PC-3 (cell line): Measurements from ENCODE around the gene ADRB2. TPM values are rescaled to one million over a fixed set of nuclear protein-coding genes. Genes with fewer than 3 reads are reported as not detected.

Experiments
- ATAC-seq: fragments of 200-7000 bp; cut with Tn5 transposase; 2 replicates; pipeline ENCODE4 v1.9.1; 2020; ENCODE audit warnings: mild to moderate bottlenecking, moderate library complexity
- BruUV-seq: library from RNA; stranded (reverse); fragments of 400-500 nt; replicated peaks from 2 replicates; lab custom pipeline; 2021; lab: Mats Ljungman, UMichigan
- CTCF ChIA-PET: fragments of 300-600 bp; sonication (Branson Sonifier 250); formaldehyde crosslinking; loops from one replicate; lab custom pipeline; 2022; ENCODE audit warnings: antibody characterized with exemption; lab: Charles Lee
- POLR2A ChIA-PET: fragments of 300-600 bp; sonication (Branson Sonifier 250); formaldehyde crosslinking; loops from one replicate; lab custom pipeline; 2022; ENCODE audit warnings: antibody characterized with exemption; ENCODE audit not compliant: unreplicated experiment; lab: Charles Lee
- DNase-seq: peaks from one replicate; pipeline ENCODE4 v3.0.0-alpha.2; 2015
- H2AFZ ChIP-seq: fragments of 300-600 bp; sonication (generic); 2 replicates; pipeline ENCODE4 v1.6.0; 2016; ENCODE audit warnings: antibody characterized with exemption, low read length
- H3F3A ChIP-seq: fragments of 300-600 bp; sonication (generic); one replicate; pipeline ENCODE4 v1.6.0; 2017; ENCODE audit warnings: antibody characterized with exemption, low read length, control low read depth, mild to moderate bottlenecking; ENCODE audit not compliant: unreplicated experiment
- H3K27ac ChIP-seq: fragments of 300-600 bp; sonication (generic); 2 replicates; pipeline ENCODE4 v1.5.1; 2016; ENCODE audit warnings: mild to moderate bottlenecking, low read length
- H3K27me3 ChIP-seq: fragments of 300-600 bp; sonication (generic); 2 replicates; pipeline ENCODE4 v1.6.1; 2016; ENCODE audit warnings: low read length, mixed read lengths
- H3K36me3 ChIP-seq: fragments of 300-600 bp; sonication (generic); 2 replicates; pipeline ENCODE4 v1.6.1; 2016; ENCODE audit warnings: low read depth, mixed run types, low read length, mixed read lengths
- H3K4me1 ChIP-seq: fragments of 300-600 bp; sonication (generic); 2 replicates; pipeline ENCODE4 v1.5.1; 2016; ENCODE audit warnings: low read length; ENCODE audit not compliant: insufficient read depth
- H3K4me2 ChIP-seq: fragments of 300-600 bp; sonication (generic); 2 replicates; pipeline ENCODE4 v1.6.0; 2016; ENCODE audit warnings: low read length
- H3K4me3 ChIP-seq: fragments of 300-600 bp; sonication (generic); 2 replicates; pipeline ENCODE4 v1.5.1; 2016; ENCODE audit warnings: mild to moderate bottlenecking, low read length, mixed read lengths
- H3K79me2 ChIP-seq: fragments of 300-600 bp; sonication (generic); 2 replicates; pipeline ENCODE4 v1.6.1; 2017; ENCODE audit warnings: low read length, mixed read lengths
- H3K9ac ChIP-seq: fragments of 300-600 bp; sonication (generic); 2 replicates; pipeline ENCODE4 v1.6.0; 2016; ENCODE audit warnings: mild to moderate bottlenecking, low read length
- H3K9me2 ChIP-seq: fragments of 300-600 bp; sonication (generic); replicated peaks from 2 replicates; pipeline ENCODE4 v1.6.1; 2016; ENCODE audit warnings: mixed run types, low read length, mixed read lengths
- H3K9me3 ChIP-seq: fragments of 300-600 bp; sonication (generic); 2 replicates; pipeline ENCODE4 v1.6.1; 2016; ENCODE audit warnings: low read length, mixed read lengths
- H4K20me1 ChIP-seq: fragments of 300-600 bp; sonication (generic); 2 replicates; pipeline ENCODE4 v1.6.1; 2016; ENCODE audit warnings: low read length, mixed read lengths
- EZH2 ChIP-seq: fragments of 300-600 bp; sonication (generic); IDR thresholded peaks from one replicate; pipeline ENCODE4 v1.6.1; 2017; ENCODE audit warnings: antibody characterized with exemption, mild to moderate bottlenecking, low read length; ENCODE audit not compliant: unreplicated experiment
- EZH2phosphoT487 ChIP-seq: fragments of 300-600 bp; sonication (generic); IDR thresholded peaks from 2 replicates; pipeline ENCODE4 v1.6.1; 2018; ENCODE audit warnings: mild to moderate bottlenecking, antibody characterized with exemption, low read length, borderline replicate concordance
- intact Hi-C: fragments of 100-400 bp; cut with micrococcal nuclease; formaldehyde crosslinking; loops from 2 replicates; pipeline ENCODE4 v1.9.0; 2023
- total RNA-seq: library from RNA; depleted of rRNA; stranded (reverse); fragments of >200 nt; gene quantifications from 2 replicates; pipeline ENCODE4 v1.2.3, GENCODE V29; 2014
- TF ChIP-seq, protein P1 (sequence below): fragments of 300-600 bp; sonication (generic); conservative IDR thresholded peaks from 2 replicates; pipeline ENCODE4 v1.5.1; 2017; ENCODE audit warnings: antibody characterized with exemption, low read depth, mild to moderate bottlenecking, low read length

Gene ADRB2
- total RNA-seq, 1 experiment from 2014 or later = 41.1 TPM

DNA sequence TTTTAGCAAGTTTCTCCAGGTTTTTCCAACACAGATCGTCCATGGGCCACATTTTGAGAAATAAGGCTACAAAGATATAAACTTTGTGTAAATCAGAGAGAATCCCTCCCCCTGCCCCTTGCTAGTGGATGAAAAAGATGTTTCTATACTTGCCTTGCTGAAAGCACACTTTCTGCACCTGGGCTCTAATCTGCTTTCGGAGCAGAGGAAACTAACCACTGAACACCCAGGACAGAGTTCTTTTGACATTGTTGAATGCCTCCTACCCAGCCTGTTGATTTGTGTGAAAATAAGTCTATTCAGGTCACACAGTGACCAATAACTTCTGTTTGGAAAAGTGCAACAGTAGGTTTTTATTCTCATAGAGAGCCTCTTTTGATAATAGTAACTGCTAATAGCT is 7.5 kb downstream of the ADRB2 start:
- BruUV-seq = no TSS peak
- Histone ChIP-seq H3K36me3 (0 out of 2 replicates have a peak, but pooled peaks cover 3% of the 10 kb centered on the region), H3K4me3 (no peak overlapping the region), H3K27ac (no peak overlapping the region), H2AFZ (no peak overlapping the region), H3K27me3 (no peaks in the 10 kb centered on the region), H4K20me1 (peaks cover 47% of the 10 kb centered on the region), H3K4me2 (no peak overlapping the region), H3K9ac (no peak overlapping the region), H3K4me1 (peaks cover 58% of the 10 kb centered on the region), H3F3A (no peaks in the 10 kb centered on the region), H3K9me3 (no peaks in the 10 kb centered on the region), H3K79me2 (peaks cover 85% of the 10 kb centered on the region), H3K9me2 (no peaks in the 10 kb centered on the region)
- no peak for TF ChIP-seq EZH2
- TF ChIP-seq EZH2phosphoT487 = no peak
- TF ChIP-seq, protein P1, sequence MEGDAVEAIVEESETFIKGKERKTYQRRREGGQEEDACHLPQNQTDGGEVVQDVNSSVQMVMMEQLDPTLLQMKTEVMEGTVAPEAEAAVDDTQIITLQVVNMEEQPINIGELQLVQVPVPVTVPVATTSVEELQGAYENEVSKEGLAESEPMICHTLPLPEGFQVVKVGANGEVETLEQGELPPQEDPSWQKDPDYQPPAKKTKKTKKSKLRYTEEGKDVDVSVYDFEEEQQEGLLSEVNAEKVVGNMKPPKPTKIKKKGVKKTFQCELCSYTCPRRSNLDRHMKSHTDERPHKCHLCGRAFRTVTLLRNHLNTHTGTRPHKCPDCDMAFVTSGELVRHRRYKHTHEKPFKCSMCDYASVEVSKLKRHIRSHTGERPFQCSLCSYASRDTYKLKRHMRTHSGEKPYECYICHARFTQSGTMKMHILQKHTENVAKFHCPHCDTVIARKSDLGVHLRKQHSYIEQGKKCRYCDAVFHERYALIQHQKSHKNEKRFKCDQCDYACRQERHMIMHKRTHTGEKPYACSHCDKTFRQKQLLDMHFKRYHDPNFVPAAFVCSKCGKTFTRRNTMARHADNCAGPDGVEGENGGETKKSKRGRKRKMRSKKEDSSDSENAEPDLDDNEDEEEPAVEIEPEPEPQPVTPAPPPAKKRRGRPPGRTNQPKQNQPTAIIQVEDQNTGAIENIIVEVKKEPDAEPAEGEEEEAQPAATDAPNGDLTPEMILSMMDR = no peak
- ATAC-seq (no peak), DNase-seq (no peak)
- ChIA-PET CTCF (interaction anchor here (0.6 to 1.0 kb wide), 2 partner anchors 92 to 199 kb away, joined by 3 to 7 read pairs; no protein-coding TSS in a partner anchor), POLR2A (no interaction called here)
- intact Hi-C loops = no loop called here

DNA sequence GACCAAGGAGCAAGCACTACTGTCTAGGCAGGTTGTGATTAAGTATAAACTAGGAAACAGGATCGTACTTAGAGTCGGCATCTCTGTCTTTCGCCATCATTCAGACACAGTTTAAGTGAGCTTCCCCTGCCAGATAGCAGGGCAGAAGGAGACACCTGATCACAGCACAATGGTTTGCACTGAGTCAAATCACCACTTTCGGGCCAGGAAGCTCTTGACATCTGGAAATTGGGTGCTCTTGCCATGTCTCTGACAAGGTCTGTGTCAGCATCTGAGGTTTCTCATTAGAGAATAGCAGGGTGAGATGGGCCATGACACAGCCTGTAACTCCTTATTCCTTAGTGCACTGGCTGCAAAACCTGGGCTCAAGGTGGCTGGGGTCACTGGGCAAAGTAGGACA is 8.3 kb downstream of the ADRB2 start:
- POLR2A ChIA-PET = no interaction called here
- H3K9me2 ChIP-seq = no peaks in the 10 kb centered on the region
- H2AFZ ChIP-seq = no peak overlapping the region
- TF ChIP-seq EZH2 (no peak), EZH2phosphoT487 (no peak)
- TF ChIP-seq, protein P1 = no peak
- H3K4me3 ChIP-seq = no peak overlapping the region
- no peak overlapping the region for H3K9ac ChIP-seq
- no peak for ATAC-seq
- no peak overlapping the region for H3K27ac ChIP-seq
- no peaks in the 10 kb centered on the region for H3F3A ChIP-seq
- H3K79me2 ChIP-seq = peaks cover 77% of the 10 kb centered on the region
- no TSS peak for BruUV-seq
- no peak overlapping the region for H3K4me2 ChIP-seq
- no peaks in the 10 kb centered on the region for H3K27me3 ChIP-seq
- H3K36me3 ChIP-seq = 0 out of 2 replicates have a peak, but pooled peaks cover 3% of the 10 kb centered on the region
- DNase-seq = no peak
- intact Hi-C loops = no loop called here
- H3K4me1 ChIP-seq = peaks cover 51% of the 10 kb centered on the region
- CTCF ChIA-PET = interaction anchor here (0.6 to 1.0 kb wide), 2 partner anchors 93 to 198 kb away, joined by 3 to 7 read pairs; no protein-coding TSS in a partner anchor
- no peaks in the 10 kb centered on the region for H3K9me3 ChIP-seq
- H4K20me1 ChIP-seq = peaks cover 40% of the 10 kb centered on the region
